Ascending aorta (tissue), 2 donors: ENCODE data around the gene USP2. TPM values are rescaled to one million over a fixed set of nuclear protein-coding genes. Genes with fewer than 3 reads are reported as not detected.

Source experiments
- DNase-seq, 2 donors: peaks; one replicate each; pipeline ENCODE4 v3.0.0-alpha.2; 2019; ENCODE audit warnings: low spot score in 2 of 2
- H3K27ac ChIP-seq, 2 donors: fragments of 200-600 bp; sonication (generic); one replicate each; pipeline ENCODE4 v1.5.1; 2016 to 2017; ENCODE audit warnings: mild to moderate bottlenecking in 1 of 2
- H3K27me3 ChIP-seq: fragments of 200-600 bp; sonication (generic); one replicate; pipeline ENCODE4 v1.5.1; 2017
- H3K36me3 ChIP-seq, 2 donors: fragments of 200-600 bp; sonication (generic); one replicate each; pipeline ENCODE4 v1.5.1; 2016
- H3K4me1 ChIP-seq, 2 donors: fragments of 200-600 bp; sonication (generic); one replicate each; pipeline ENCODE4 v1.5.1; 2016 to 2017; ENCODE audit warnings: mild to moderate bottlenecking in 1 of 2
- H3K4me3 ChIP-seq, 2 donors: fragments of 200-600 bp; sonication (generic); one replicate each; pipeline ENCODE4 v1.5.1; 2016 to 2017; ENCODE audit warnings: mild to moderate bottlenecking in 1 of 2
- H3K9me3 ChIP-seq, 2 donors: fragments of 200-600 bp; sonication (generic); one replicate each; pipeline ENCODE4 v1.5.1; 2016
- CTCF ChIP-seq, 3 experiments: fragments of 200-600 bp in 2 of 3; fragments of 450-650 bp in 1 of 3; sonication (generic) in 2 of 3; IDR thresholded peaks; one replicate each; pipeline ENCODE4 v1.5.1; 2016 to 2019; ENCODE audit warnings: antibody characterized with exemption in 3 of 3, mild to moderate bottlenecking in 1 of 3, moderate library complexity in 1 of 3
- intact Hi-C: fragments of 100-400 bp; cut with DNase I; formaldehyde crosslinking; loops from one replicate; pipeline ENCODE4 v1.15.1; 2023
- total RNA-seq: library from RNA; depleted of rRNA; stranded (reverse); fragments of >200 nt; gene quantifications from one replicate; pipeline ENCODE4 v1.1.0, GENCODE V29; 2016

Gene USP2
- total RNA-seq, 1 donor from 2014 or later, result not detected

- no peaks in the 10 kb centered on the region for H3K9me3 ChIP-seq
- no peak for TF ChIP-seq CTCF (IDR thresholded peaks at IDR 0.05)
- peaks cover 20 to 69% of the 10 kb centered on the region in 2 donors for H3K4me1 ChIP-seq
- DNase-seq, result peak; percentile 60 to 91
- intact Hi-C loops, result loop anchor here (1.0 to 5.0 kb wide), 4 partner anchors 11 to 695 kb away; partner anchors contain the start of genes BCL9L and DPAGT1
- H3K27ac ChIP-seq, result peak within 1 kb of the TSS; percentile 98 to 99
- H3K36me3 ChIP-seq, result peaks cover 29 to 33% of the 10 kb centered on the region in 2 donors
- peak within 1 kb of the TSS; percentile 80 to 92 for H3K4me3 ChIP-seq
- H3K27me3 ChIP-seq, result no peaks in the 10 kb centered on the region
These were observed 64.5 kb downstream of the USP2 start, which contains the start of gene MCAM for GRCh38 chr11:119316729-119317591. TSS of gene MCAM (minus strand) at chr11:119317130. CDS start at chr11:119317101, 29 bp downstream.

DNA sequence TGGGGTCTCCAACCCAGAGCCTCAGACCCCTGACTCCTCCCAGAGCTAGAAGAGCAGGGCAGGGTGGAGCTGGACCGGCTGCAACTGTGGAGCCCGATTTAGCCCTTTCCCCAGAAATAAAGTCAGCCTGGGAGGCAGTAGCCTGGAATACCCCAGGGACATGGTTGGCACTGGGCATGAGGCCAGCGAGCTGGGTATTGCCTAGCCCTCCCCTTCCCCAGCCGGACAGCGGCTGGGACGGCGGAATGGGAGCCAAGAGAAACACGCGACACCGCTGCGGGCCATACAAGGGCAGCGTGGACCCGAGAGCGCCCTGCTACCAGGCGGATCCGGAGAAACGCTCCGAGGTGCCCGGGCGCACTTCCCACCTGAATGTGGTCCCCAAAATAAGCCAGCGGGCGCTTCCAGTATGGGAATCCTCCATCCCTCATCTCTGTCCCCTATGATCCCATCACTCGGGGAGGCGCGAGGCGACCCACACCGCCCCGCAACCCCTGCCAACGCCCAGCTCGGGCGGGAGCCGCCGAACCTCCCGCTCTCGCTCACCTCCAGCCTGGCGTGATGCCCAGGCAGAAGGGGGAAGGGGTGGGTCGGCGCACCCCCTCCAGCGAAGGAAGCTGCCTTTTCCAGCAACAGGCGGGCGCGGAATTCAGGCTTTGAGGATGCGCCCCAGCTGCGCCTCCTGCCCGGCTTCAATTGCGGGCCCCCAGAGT lies 65.3 kb downstream of the USP2 start:
- Histone ChIP-seq H3K27me3 (no peaks in the 10 kb centered on the region), H3K4me1 (peaks cover 20 to 64% of the 10 kb centered on the region in 2 donors), H3K36me3 (peaks cover 37 to 41% of the 10 kb centered on the region in 2 donors), H3K27ac (peak overlapping the region; percentile 98 to 99), H3K9me3 (no peaks in the 10 kb centered on the region), H3K4me3 (peak overlapping the region; percentile 80 to 92)
- intact Hi-C loops, result loop anchor here (1.0 to 5.0 kb wide), 4 partner anchors 10 to 694 kb away; partner anchors contain the start of genes BCL9L and DPAGT1
- peak; percentile 74 to 95 for DNase-seq
- TF ChIP-seq CTCF (IDR thresholded peaks at IDR 0.05), result no peak

DNA sequence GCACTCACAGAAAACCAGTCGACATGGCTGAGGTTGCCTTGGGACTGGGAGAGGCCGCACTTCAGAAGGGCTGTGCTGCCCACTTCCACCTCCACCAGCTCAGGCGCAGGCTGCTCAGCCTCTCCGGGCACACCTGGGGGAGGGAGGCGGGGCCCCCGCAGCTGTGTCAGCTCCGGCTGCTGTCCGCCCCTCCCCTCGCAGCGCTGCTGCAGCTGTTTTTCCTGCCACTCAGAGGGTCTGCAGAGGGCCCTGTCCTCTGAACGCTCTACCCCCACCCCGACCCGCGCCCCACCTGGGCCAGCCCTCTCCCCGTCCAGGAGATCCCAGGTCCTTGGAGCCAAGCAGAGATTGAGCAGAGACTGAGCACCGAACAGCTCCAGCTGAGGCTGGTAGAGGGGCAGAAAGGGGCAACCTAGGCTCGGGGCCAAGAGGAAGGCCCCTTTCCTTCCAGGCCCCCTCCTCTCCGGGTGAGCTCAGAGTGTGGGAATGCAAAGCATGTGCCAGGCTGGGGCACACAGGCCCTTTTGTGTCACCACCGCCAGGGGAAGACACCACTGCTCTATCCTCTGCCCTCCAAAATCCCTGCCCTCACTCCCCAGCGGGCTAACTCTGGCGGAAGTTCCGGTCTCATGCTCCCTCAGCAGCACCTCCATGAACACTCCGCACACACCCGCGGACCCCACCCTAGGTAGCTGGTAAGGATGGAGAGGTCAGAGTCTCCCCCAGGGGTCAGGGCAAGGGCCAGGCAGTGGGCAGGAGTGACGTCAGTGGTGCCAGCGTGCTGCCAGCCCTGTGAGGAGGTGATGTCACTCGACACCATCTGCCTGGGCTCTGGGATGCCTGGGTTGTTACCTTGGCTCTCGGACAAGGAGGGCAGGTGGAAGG lies 66.1 kb downstream of the USP2 start:
- H3K4me1 ChIP-seq, result peaks cover 20 to 60% of the 10 kb centered on the region in 2 donors

DNA sequence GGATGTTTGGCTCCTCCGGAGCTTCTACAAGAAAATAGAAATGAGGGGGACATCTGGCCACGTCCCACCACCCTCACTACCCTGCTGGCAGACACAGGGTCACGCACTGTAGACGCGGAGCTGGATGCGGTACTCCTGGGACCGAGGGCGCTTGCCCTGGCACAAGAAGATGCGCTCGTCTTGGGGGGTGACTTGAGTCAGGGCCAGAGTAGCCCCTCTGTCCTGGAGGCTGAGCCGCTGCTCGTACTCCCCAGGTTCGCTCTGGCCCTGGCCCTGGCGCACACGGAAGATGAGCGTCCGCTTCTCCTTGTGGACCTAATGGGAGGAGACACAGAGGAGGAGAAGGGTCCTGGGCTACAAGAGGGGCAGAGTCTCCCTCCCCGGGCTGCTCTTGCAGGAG lies 66.8 kb downstream of the USP2 start:
- no peak for DNase-seq
- peak overlapping the region; percentile 98 to 99 for H3K27ac ChIP-seq
- peak overlapping the region; percentile 80 to 92 for H3K4me3 ChIP-seq
- no peaks in the 10 kb centered on the region for H3K9me3 ChIP-seq
- H3K36me3 ChIP-seq, result peaks cover 52 to 56% of the 10 kb centered on the region in 2 donors
- no peak for TF ChIP-seq CTCF (IDR thresholded peaks at IDR 0.05)
- no peaks in the 10 kb centered on the region for H3K27me3 ChIP-seq
- intact Hi-C loops, result loop anchor here (5.0 kb wide), 3 partner anchors 212 to 692 kb away; partner anchors contain the start of genes BCL9L and DPAGT1
- peaks cover 20 to 56% of the 10 kb centered on the region in 2 donors for H3K4me1 ChIP-seq

More for the DNA sequence above, 66.1 kb downstream of the USP2 start:
- TF ChIP-seq CTCF (IDR thresholded peaks at IDR 0.05), result peak; percentile 11 to 24 (median 22)
- intact Hi-C loops, result loop anchor here (1.0 to 5.0 kb wide), 4 partner anchors 9 to 693 kb away; partner anchors contain the start of genes BCL9L and DPAGT1
- peak in 1 of 2 donors; percentile 82 for DNase-seq
- H3K9me3 ChIP-seq, result no peaks in the 10 kb centered on the region
- peaks cover 45 to 49% of the 10 kb centered on the region in 2 donors for H3K36me3 ChIP-seq
- peak overlapping the region; percentile 80 to 92 for H3K4me3 ChIP-seq
- H3K27me3 ChIP-seq, result no peaks in the 10 kb centered on the region
- H3K27ac ChIP-seq, result peak overlapping the region; percentile 98 to 99

- Histone ChIP-seq H3K27me3 (no peaks in the 10 kb centered on the region), H3K9me3 (no peaks in the 10 kb centered on the region), H3K36me3 (peaks cover 65 to 74% of the 10 kb centered on the region in 2 donors), H3K27ac (peak overlapping the region; percentile 98 to 99), H3K4me3 (no peak overlapping the region), H3K4me1 (peaks cover 14 to 65% of the 10 kb centered on the region in 2 donors)
- intact Hi-C loops, result no loop called here
- TF ChIP-seq CTCF (IDR thresholded peaks at IDR 0.05), result no peak
- DNase-seq, result no peak
These were observed 70.8 kb downstream of the USP2 start for GRCh38 chr11:119310682-119311052.
